Neural cell (in vitro differentiated cells): ENCODE data around the gene SEC23IP. TPM values are rescaled to one million over a fixed set of nuclear protein-coding genes. Genes with fewer than 3 reads are reported as not detected.

Source experiments
- H2AFZ ChIP-seq: fragments of 200-600, 300-800 bp; sonication (generic), shearing (Covaris generic); 2 replicates; pipeline ENCODE4 v1.6.0; 2014; ENCODE audit warnings: low read depth, mild to moderate bottlenecking, antibody characterized with exemption, low read length, moderate library complexity
- H3F3A ChIP-seq: fragments of 200-600 bp; shearing (Covaris generic); 2 replicates; pipeline ENCODE4 v1.6.1; 2016; ENCODE audit warnings: mild to moderate bottlenecking, moderate library complexity, mixed read lengths, antibody characterized with exemption, low read length; ENCODE audit not compliant: insufficient read depth, poor library complexity, severe bottlenecking
- H3K27ac ChIP-seq: fragments of 200-600, 300-800 bp; sonication (generic), shearing (Covaris generic); 2 replicates; pipeline ENCODE4 v1.5.1; 2014; ENCODE audit warnings: mild to moderate bottlenecking, low read length, moderate library complexity
- H3K27me3 ChIP-seq: fragments of 300-800, 200-600 bp; sonication (generic), shearing (Covaris generic); 2 replicates; pipeline ENCODE4 v1.6.0; 2014; ENCODE audit warnings: mild to moderate bottlenecking, low read depth, low read length, moderate library complexity; ENCODE audit not compliant: insufficient read depth
- H3K36me3 ChIP-seq: fragments of 300-800, 200-600 bp; sonication (generic), shearing (Covaris generic); 2 replicates; pipeline ENCODE4 v1.5.1; 2014; ENCODE audit warnings: mild to moderate bottlenecking, antibody characterized with exemption, low read length, moderate library complexity; ENCODE audit not compliant: insufficient read depth
- H3K4me2 ChIP-seq: fragments of 300-800, 200-600 bp; sonication (generic), shearing (Covaris generic); 2 replicates; pipeline ENCODE4 v1.6.0; 2014; ENCODE audit warnings: mild to moderate bottlenecking, low read length
- H3K4me3 ChIP-seq: fragments of 300-800, 200-600 bp; sonication (generic), shearing (Covaris generic); 2 replicates; pipeline ENCODE4 v1.5.1; 2014; ENCODE audit warnings: mild to moderate bottlenecking, low read length, moderate library complexity
- H3K79me2 ChIP-seq: fragments of 200-600 bp; shearing (Covaris generic); replicated peaks from 2 replicates; pipeline ENCODE4 v1.6.0; 2014; ENCODE audit warnings: mild to moderate bottlenecking, low read length, moderate library complexity; ENCODE audit not compliant: insufficient read depth
- H3K9ac ChIP-seq: fragments of 300-800, 200-600 bp; sonication (generic), shearing (Covaris generic); 2 replicates; pipeline ENCODE4 v1.6.1; 2016; ENCODE audit warnings: mild to moderate bottlenecking, low read length, mixed read lengths
- H3K9me2 ChIP-seq: fragments of 200-600 bp; shearing (Covaris generic); 2 replicates; pipeline ENCODE4 v1.6.1; 2016; ENCODE audit warnings: mild to moderate bottlenecking, low read length, mixed read lengths; ENCODE audit not compliant: insufficient read depth
- H3K9me3 ChIP-seq: fragments of 200-600, 300-800 bp; sonication (generic), shearing (Covaris generic); 2 replicates; pipeline ENCODE4 v1.6.1; 2016; ENCODE audit warnings: mild to moderate bottlenecking, mixed run types, low read length, moderate library complexity, mixed read lengths
- H4K20me1 ChIP-seq: fragments of 200-600 bp; shearing (Covaris generic); 2 replicates; pipeline ENCODE4 v1.6.1; 2016; ENCODE audit warnings: mild to moderate bottlenecking, mixed run types; ENCODE audit not compliant: insufficient read depth
- EP300 ChIP-seq: fragments of 450-650 bp; conservative IDR thresholded peaks from 2 replicates; pipeline ENCODE4 v1.6.1; 2014; ENCODE audit warnings: antibody characterized with exemption, mild to moderate bottlenecking, moderate library complexity; ENCODE audit not compliant: poor library complexity, severe bottlenecking
- EZH2 ChIP-seq: fragments of 200-600, 300-800 bp; shearing (Covaris generic), sonication (generic); IDR thresholded peaks from 2 replicates; pipeline ENCODE4 v1.6.1; 2014; ENCODE audit warnings: antibody characterized with exemption, low read length, borderline replicate concordance, mild to moderate bottlenecking; ENCODE audit not compliant: insufficient read depth, poor library complexity, severe bottlenecking
- MXI1 ChIP-seq: fragments of 450-650 bp; conservative IDR thresholded peaks from 2 replicates; pipeline ENCODE4 v1.6.1; 2014; ENCODE audit warnings: antibody characterized with exemption, mild to moderate bottlenecking; ENCODE audit not compliant: poor library complexity, severe bottlenecking
- POLR2AphosphoS5 ChIP-seq: IDR thresholded peaks from 2 replicates; pipeline ENCODE4 v1.6.1; 2012
- RAD21 ChIP-seq: fragments of 450-650 bp; conservative IDR thresholded peaks from 2 replicates; pipeline ENCODE4 v1.6.1; 2014; ENCODE audit warnings: antibody characterized with exemption, mild to moderate bottlenecking, moderate library complexity
- SMC3 ChIP-seq: fragments of 450-650 bp; conservative IDR thresholded peaks from 2 replicates; pipeline ENCODE4 v1.6.1; 2014; ENCODE audit warnings: antibody characterized with exemption, mild to moderate bottlenecking, moderate library complexity; ENCODE audit not compliant: poor library complexity
- TAF1 ChIP-seq: IDR thresholded peaks from 2 replicates; pipeline ENCODE4 v1.6.1; 2012; ENCODE audit warnings: low read depth
- polyA plus RNA-seq: library from polyadenylated mRNA; depleted of rRNA; stranded (reverse); fragments of >200 nt; gene quantifications from 2 replicates; pipeline ENCODE4 v1.2.3, GENCODE V29; 2014
- TF ChIP-seq, protein P1 (sequence below): IDR thresholded peaks from 2 replicates; pipeline ENCODE4 v1.6.1; 2012; ENCODE audit warnings: borderline replicate concordance
- TF ChIP-seq, protein P2 (sequence below): fragments of 450-650 bp; IDR thresholded peaks from 2 replicates; pipeline ENCODE4 v1.5.1; 2014; ENCODE audit warnings: antibody characterized with exemption, mild to moderate bottlenecking, moderate library complexity; ENCODE audit not compliant: poor library complexity, severe bottlenecking

Gene SEC23IP
- polyA plus RNA-seq, 1 donor from 2014 or later: 13.8 TPM

DNA sequence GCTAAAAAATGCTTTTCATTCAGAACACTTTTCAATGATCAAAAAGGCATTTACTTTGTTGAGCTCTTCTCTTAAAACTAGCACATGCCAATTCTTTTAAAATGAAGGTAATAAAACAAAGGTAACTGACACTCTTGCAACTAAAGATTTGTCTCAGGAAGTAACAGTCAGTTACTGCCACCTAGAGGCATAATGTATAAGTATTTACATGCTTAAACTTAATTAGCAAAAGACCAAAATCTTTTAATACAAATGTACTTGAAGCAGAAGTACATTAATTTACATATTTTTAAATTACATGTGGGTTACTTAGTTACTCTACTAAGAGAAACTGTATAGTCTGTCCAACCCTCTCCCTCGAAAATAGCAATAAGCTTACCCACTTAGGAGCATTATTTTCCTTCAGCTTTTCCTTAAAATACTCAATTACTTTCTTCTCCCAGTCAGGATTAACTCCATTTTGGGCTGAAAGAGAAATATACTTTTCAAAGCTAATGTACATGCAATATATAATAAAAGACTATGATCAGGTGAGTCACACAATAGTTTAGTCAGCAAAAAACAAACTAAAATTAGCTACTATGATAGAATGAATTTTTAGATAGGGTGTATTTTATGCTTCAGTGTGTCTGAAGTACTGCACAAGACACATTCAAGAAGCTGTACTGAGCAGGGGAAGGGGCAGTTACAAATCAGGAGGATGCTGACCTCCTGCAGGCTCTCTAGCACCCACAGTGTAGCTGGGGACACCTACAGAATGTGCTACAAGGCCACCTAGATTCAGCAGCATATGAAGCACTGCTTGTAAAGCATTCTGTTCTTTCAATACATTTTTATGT, 32.9 kb upstream of the SEC23IP start:
- Histone ChIP-seq H3K27me3 (no peaks in the 10 kb centered on the region), H3K4me2 (no peak overlapping the region), H3K9me3 (no peaks in the 10 kb centered on the region), H2AFZ (no peak overlapping the region), H4K20me1 (no peaks in the 10 kb centered on the region), H3K27ac (no peak overlapping the region), H3K36me3 (peaks cover 10% of the 10 kb centered on the region), H3K4me3 (no peak overlapping the region), H3K79me2 (peaks cover 30% of the 10 kb centered on the region), H3K9ac (no peak overlapping the region), H3K9me2 (no peaks in the 10 kb centered on the region), H3F3A (no peaks in the 10 kb centered on the region)
- no peak for TF ChIP-seq MXI1
- TF ChIP-seq TAF1: no peak
- peak; percentile 76 for TF ChIP-seq RAD21
- TF ChIP-seq, protein P1, sequence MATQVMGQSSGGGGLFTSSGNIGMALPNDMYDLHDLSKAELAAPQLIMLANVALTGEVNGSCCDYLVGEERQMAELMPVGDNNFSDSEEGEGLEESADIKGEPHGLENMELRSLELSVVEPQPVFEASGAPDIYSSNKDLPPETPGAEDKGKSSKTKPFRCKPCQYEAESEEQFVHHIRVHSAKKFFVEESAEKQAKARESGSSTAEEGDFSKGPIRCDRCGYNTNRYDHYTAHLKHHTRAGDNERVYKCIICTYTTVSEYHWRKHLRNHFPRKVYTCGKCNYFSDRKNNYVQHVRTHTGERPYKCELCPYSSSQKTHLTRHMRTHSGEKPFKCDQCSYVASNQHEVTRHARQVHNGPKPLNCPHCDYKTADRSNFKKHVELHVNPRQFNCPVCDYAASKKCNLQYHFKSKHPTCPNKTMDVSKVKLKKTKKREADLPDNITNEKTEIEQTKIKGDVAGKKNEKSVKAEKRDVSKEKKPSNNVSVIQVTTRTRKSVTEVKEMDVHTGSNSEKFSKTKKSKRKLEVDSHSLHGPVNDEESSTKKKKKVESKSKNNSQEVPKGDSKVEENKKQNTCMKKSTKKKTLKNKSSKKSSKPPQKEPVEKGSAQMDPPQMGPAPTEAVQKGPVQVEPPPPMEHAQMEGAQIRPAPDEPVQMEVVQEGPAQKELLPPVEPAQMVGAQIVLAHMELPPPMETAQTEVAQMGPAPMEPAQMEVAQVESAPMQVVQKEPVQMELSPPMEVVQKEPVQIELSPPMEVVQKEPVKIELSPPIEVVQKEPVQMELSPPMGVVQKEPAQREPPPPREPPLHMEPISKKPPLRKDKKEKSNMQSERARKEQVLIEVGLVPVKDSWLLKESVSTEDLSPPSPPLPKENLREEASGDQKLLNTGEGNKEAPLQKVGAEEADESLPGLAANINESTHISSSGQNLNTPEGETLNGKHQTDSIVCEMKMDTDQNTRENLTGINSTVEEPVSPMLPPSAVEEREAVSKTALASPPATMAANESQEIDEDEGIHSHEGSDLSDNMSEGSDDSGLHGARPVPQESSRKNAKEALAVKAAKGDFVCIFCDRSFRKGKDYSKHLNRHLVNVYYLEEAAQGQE: no peak
- no peak for TF ChIP-seq EZH2
- no peak for TF ChIP-seq POLR2AphosphoS5
- TF ChIP-seq, protein P2, sequence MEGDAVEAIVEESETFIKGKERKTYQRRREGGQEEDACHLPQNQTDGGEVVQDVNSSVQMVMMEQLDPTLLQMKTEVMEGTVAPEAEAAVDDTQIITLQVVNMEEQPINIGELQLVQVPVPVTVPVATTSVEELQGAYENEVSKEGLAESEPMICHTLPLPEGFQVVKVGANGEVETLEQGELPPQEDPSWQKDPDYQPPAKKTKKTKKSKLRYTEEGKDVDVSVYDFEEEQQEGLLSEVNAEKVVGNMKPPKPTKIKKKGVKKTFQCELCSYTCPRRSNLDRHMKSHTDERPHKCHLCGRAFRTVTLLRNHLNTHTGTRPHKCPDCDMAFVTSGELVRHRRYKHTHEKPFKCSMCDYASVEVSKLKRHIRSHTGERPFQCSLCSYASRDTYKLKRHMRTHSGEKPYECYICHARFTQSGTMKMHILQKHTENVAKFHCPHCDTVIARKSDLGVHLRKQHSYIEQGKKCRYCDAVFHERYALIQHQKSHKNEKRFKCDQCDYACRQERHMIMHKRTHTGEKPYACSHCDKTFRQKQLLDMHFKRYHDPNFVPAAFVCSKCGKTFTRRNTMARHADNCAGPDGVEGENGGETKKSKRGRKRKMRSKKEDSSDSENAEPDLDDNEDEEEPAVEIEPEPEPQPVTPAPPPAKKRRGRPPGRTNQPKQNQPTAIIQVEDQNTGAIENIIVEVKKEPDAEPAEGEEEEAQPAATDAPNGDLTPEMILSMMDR: peak; percentile 78
- TF ChIP-seq SMC3: peak; percentile 68
- no peak for TF ChIP-seq EP300

DNA sequence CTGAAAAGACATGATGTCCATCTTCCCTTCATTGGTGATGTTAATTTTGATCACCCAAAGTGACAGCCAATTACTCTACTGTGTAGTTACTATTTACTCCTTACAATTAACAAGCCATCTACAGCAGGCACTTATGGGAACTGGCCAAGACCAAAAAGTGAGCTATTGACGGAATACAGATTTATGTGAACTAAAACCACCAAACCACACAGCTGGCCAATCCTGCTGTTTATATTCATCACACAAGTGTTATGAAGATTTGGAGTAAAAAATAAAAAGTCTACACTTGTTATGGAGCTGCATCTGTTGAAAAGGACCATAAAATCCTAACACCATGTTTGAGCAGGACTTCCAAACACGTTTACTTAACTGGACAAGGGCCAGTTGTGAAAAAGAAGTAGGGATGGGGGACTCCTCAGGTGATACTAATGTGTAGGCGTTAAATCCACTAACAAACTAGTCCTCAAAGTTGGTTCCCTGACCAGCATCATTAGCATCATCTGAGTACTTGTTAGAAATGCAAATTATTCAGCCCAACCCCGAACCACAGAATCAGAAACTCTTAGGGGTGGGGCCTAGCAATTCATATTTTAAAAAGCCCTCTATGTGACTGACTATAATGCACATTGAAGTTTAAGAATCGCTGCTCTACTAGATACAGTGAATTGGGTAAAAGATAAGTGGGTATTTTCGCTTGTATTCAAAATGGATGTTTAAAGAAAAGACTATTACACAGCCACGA, 31.5 kb upstream of the SEC23IP start:
- Histone ChIP-seq H4K20me1 (no peaks in the 10 kb centered on the region), H3F3A (no peaks in the 10 kb centered on the region), H3K4me3 (no peak overlapping the region), H2AFZ (no peak overlapping the region), H3K9me2 (no peaks in the 10 kb centered on the region), H3K79me2 (peaks cover 44% of the 10 kb centered on the region), H3K27me3 (no peaks in the 10 kb centered on the region), H3K4me2 (no peak overlapping the region), H3K27ac (no peak overlapping the region), H3K36me3 (peaks cover 10% of the 10 kb centered on the region), H3K9ac (no peak overlapping the region), H3K9me3 (no peaks in the 10 kb centered on the region)
- TF ChIP-seq MXI1 (no peak), EP300 (no peak), POLR2AphosphoS5 (no peak), EZH2 (no peak), SMC3 (no peak), RAD21 (no peak), TAF1 (no peak)
- TF ChIP-seq, protein P2: no peak
- TF ChIP-seq, protein P1: no peak
